ENCODE results near the gene RNF115.
"Not testable (repeated sequence)": the region's sequence is repeated elsewhere in the genome, so short reads cannot be mapped to it uniquely, and the experiment has no call there.

- TF ChIP-seq CTCF, POLR2A (IDR thresholded peaks at IDR 0.05): not testable (repeated sequence)
These were observed 32.0 kb downstream of the RNF115 start for GRCh38 chr1:145791860-145792259.

Data from tibial nerve (tissue), 3 donors.